Activated T-helper 1 cell treated with Interleukin-2 at 50 U/mL for 16 hours (primary cell): ENCODE measurements around the gene MED17.

ENCODE experiments used
- DNase-seq: peaks from one replicate; pipeline ENCODE4 v3.0.0-alpha.2; 2020; ENCODE audit warnings: low read depth

MED17 gene

DNA sequence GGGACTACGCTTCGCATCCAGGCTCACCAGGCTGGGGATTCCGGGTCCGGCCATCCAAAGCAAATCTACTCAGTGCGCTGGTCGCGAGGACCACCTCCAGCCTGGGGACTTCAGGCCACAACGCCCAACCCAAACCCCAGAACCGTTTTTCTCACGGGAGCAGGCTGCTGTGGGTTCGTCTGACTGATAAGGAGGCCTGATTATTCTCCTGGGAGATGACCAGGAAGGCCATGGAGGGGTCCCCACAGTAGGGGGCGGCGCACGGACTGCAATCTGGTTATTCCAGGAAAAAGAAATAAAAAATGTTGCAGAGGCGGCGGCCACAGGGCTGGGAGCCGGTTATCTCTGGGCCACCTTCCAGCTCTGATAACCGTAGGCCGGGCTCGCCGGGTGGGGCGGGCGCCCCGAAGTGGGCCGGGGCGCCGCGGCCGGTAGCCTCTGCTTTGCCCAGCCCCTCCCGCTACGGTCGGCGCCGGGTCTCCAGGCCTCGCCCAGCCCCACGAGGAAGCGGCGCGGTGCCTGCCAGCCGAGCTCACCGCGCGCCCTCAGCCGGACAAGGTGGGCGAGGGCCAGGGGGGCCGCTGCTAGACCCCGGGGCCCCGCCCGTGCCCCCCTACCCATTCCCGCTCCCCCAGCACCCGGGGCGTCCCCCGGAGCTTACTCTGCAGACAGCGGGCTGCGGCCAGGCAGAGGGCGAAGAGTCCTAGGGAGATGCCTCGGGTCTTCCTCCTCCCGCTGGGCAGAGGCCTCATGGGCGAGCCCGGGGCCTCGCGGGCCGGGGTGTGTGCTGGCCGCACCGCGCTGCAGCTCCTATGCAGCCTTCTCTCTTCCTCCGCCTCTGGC lies 65.9 kb downstream of the MED17 start:
- DNase-seq = no peak

DNA sequence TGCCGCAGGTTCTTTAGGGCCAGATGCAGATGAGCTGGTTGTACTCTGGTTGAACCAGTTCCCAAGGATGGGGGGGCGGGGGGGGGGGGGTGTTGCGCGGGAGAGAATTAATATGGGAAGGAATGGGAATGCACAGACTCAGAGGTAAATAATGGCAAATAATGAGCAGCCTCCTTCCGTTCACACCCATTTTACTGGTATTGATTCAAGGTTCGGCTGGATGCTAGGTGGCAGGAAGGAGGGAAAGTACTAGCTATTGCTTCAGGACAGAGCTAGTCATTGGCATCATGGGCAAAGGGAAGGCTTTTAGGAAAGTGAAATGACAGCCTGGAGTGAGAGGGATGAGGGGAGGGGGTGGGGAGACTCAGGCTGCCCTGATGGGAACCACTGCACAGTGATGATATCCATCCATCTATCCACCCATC lies 66.5 kb downstream of the MED17 start, which contains the start of gene VSTM5:
TSS of gene VSTM5 (minus strand) at position 25 of the 425 bp plus-strand sequence. CDS start 116 bp downstream, outside the sequence.
- no peak for DNase-seq

DNA sequence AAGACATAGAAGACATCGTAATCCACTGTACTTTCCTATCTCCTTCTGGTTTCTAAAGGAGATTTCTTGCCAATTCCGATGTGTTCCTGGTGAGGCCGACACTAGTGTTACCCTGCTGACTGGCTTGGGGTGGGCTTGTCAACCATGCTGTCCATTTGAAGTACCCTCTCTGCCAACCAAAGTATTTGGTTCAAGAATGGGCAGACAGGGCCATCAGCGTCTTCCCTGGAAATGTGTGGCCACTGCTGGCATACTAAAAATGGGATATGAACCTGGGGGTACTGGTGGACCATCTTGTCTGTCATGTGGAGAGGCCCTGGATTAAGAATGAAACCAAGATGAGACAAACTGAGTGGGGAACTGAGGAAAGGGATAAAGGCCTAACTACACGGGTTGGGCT lies 68.2 kb downstream of the MED17 start:
- DNase-seq = no peak

DNA sequence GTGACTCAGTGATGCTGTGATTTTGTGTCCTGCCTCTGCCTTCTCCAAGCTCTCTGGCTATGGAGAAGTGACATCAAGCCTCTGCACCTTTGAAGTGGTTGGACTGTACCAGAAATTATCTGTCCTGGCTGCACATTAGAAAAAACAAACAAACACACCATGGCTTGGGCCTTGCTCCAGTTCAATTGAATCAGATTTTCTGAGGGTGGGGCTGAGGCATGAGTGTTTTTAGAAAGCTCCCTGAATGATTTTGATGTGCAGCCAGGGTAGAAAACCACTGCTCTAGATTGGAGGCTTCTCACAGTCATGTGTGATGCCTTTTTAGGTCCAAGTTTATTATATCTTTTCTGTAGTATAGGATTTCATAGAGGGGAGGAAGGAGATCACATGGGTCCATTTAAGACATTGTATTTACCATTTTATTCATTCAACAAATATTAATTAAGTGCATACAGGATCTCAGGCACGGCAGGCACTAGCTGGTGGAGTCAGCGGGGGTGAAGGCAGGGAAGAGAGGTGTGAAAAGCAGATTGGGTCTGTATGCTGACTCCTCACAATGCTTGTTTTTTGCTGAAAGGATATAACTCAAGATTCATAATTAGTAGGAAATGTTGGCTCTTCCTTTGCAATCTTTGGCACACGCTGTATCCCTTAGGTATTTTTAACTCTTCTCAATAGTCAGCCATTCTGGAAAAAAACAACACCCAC lies 73.5 kb downstream of the MED17 start:
- no peak for DNase-seq

DNA sequence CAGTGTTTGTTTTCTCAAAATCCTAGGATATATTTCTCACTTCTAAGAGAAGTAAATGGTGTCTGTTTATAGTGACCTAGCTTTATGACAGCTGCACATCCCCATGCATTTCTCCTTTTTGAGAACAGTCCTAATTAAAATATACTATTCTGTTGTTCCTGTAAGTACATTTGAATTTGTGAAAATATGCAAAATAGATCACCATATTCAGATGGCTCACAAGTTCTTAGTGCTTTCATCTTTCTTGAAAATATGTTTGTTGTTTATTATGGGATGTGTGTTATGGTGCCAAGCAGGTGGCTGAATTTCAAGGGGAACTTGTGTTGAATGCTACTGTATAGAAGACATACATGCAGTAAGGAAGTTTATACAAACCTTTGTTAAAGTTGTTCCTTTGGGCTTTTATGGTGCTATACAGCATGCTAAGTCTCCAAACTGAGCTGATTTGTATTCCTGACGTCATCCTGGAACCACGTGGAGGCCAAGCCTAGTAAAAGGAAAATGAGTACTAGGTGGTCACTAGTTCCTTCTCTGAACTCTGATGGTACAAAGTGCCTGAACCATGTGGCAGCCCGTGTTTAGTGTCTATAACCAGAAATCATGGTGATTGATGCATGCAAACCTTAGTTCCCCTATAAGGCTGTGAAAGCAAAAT lies 74.2 kb downstream of the MED17 start:
- DNase-seq = no peak

DNA sequence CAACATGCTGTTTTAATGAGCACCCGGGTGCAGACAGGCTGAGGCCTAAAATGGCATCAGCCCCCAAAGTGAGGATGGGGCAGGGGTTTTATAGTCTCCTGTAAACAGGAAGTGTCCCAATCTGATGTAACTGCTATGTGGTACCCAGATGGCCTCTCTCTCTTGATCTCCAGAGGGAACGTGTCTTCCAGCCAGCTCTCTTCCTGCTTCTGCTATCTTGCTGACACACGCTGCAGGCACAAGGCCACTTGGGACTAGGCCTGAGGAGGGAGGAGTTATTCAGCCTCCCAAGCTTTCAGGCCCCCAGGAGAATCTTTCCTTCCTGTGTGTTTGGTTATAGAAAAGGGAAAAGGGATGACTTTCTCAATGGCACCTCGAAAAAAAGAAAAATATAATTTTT lies 77.7 kb downstream of the MED17 start:
- DNase-seq = no peak
